GM23248 (cell line): ENCODE results near the gene FA2H. TPM values are rescaled to one million over a fixed set of nuclear protein-coding genes. Genes with fewer than 3 reads are reported as not detected.
A peak's percentile ranks its signal among the peaks of the same experiment; 100 is the strongest.

Experiments
- DNase-seq: peaks from one replicate; pipeline ENCODE4 v3.0.0-alpha.2; 2015
- H2AFZ ChIP-seq: fragments of 200-600 bp; sonication (generic); 2 replicates; pipeline ENCODE4 v1.6.1; 2016; ENCODE audit warnings: antibody characterized with exemption
- H3F3A ChIP-seq: fragments of 200-600 bp; sonication (generic); 2 replicates; pipeline ENCODE4 v1.6.1; 2016; ENCODE audit warnings: mild to moderate bottlenecking, antibody characterized with exemption, mixed run types; ENCODE audit not compliant: insufficient read depth
- H3K27ac ChIP-seq: fragments of 200-600 bp; sonication (generic); 2 replicates; pipeline ENCODE4 v1.5.1; 2016; ENCODE audit warnings: mild to moderate bottlenecking
- H3K27me3 ChIP-seq: fragments of 200-600 bp; sonication (generic); replicated peaks from 2 replicates; pipeline ENCODE4 v1.6.1; 2016; ENCODE audit warnings: mild to moderate bottlenecking; ENCODE audit not compliant: insufficient read depth
- H3K36me3 ChIP-seq: fragments of 200-600 bp; sonication (generic); 2 replicates; pipeline ENCODE4 v1.6.1; 2016; ENCODE audit warnings: low read depth, mild to moderate bottlenecking
- H3K4me1 ChIP-seq: fragments of 200-600 bp; sonication (generic); 2 replicates; pipeline ENCODE4 v1.6.1; 2016; ENCODE audit warnings: mild to moderate bottlenecking; ENCODE audit not compliant: insufficient read depth
- H3K4me2 ChIP-seq: fragments of 200-600 bp; sonication (generic); one replicate; pipeline ENCODE4 v1.6.1; 2016; ENCODE audit warnings: mild to moderate bottlenecking; ENCODE audit not compliant: unreplicated experiment
- H3K4me3 ChIP-seq: fragments of 200-600 bp; sonication (generic); 2 replicates; pipeline ENCODE4 v1.5.1; 2016; ENCODE audit warnings: mild to moderate bottlenecking
- H3K79me2 ChIP-seq: fragments of 200-600 bp; sonication (generic); 2 replicates; pipeline ENCODE4 v1.6.1; 2016; ENCODE audit warnings: mild to moderate bottlenecking; ENCODE audit not compliant: insufficient read depth
- H3K9ac ChIP-seq: fragments of 200-600 bp; sonication (generic); 2 replicates; pipeline ENCODE4 v1.6.1; 2016; ENCODE audit warnings: mild to moderate bottlenecking
- H3K9me2 ChIP-seq: fragments of 200-600 bp; sonication (generic); 2 replicates; pipeline ENCODE4 v1.6.1; 2016; ENCODE audit warnings: mixed run types, mild to moderate bottlenecking, moderate library complexity; ENCODE audit not compliant: insufficient read depth
- H3K9me3 ChIP-seq: fragments of 200-600 bp; sonication (generic); one replicate; pipeline ENCODE4 v1.6.1; 2017; ENCODE audit warnings: low read depth
- H4K20me1 ChIP-seq: fragments of 200-600 bp; sonication (generic); 2 replicates; pipeline ENCODE4 v1.6.0; 2016; ENCODE audit not compliant: insufficient read depth
- EZH2 ChIP-seq: fragments of 200-600 bp; sonication (generic); IDR thresholded peaks from 2 replicates; pipeline ENCODE4 v1.6.1; 2018; ENCODE audit warnings: antibody characterized with exemption, mild to moderate bottlenecking; ENCODE audit not compliant: insufficient read depth, poor library complexity, severe bottlenecking
- EZH2phosphoT487 ChIP-seq: fragments of 200-600 bp; sonication (generic); IDR thresholded peaks from 2 replicates; pipeline ENCODE4 v1.6.1; 2018; ENCODE audit warnings: antibody characterized with exemption, moderate library complexity, mild to moderate bottlenecking, low read depth; ENCODE audit not compliant: insufficient read depth
- WGBS, 2 experiments: methylation state at CpG; one replicate each; pipeline ENCODE4 v1.1.6; 2015 to 2017; ENCODE audit warnings: low lambda C conversion rate in 2 of 2, low coverage in 1 of 2; ENCODE audit errors: missing lambda C conversion rate in 2 of 2; 5-methylcytosine and 5-hydroxymethylcytosine counted together
- in situ Hi-C: fragments of 300-500 bp; cut with MboI; formaldehyde crosslinking; loops from 2 replicates; pipeline ENCODE4 v1.15.0; 2020
- polyA plus RNA-seq: library from polyadenylated mRNA; unstranded; fragments of >200 nt; fragmentation: Nextera tagmentation; extraction: Ambion mirVana; gene quantifications from 2 replicates; pipeline ENCODE4 v1.2.1, GENCODE V29; 2016
- total RNA-seq: library from RNA; depleted of rRNA; stranded (reverse); fragments of >200 nt; shearing (Covaris generic); gene quantifications from 2 replicates; pipeline ENCODE4 v1.2.3, GENCODE V29; 2014

FA2H gene
- total and polyA plus RNA-seq, 2 experiments from 2014 or later: not detected

- Histone ChIP-seq H3K9me2 (no peaks in the 10 kb centered on the region), H3K4me1 (no peaks in the 10 kb centered on the region), H3K4me3 (no peak overlapping the region), H3K27ac (no peak overlapping the region), H3K27me3 (peaks cover 23% of the 10 kb centered on the region; the same call in 1 of the 2 replicates), H4K20me1 (no peaks in the 10 kb centered on the region), H3K79me2 (no peaks in the 10 kb centered on the region), H3K36me3 (no peaks in the 10 kb centered on the region), H3K4me2 (no peak overlapping the region), H3K9me3 (no peaks in the 10 kb centered on the region), H3K9ac (no peak overlapping the region), H3F3A (no peaks in the 10 kb centered on the region), H2AFZ (no peak overlapping the region)
- no peak for DNase-seq
- in situ Hi-C loops: no loop called here
- WGBS, 2 experiments: 58 to 67% methylated on average over 8 of the region's 8 CpGs
- TF ChIP-seq EZH2 (no peak), EZH2phosphoT487 (no peak)
These were observed 4.0 kb upstream of the FA2H start for GRCh38 chr16:74778646-74779045.

GRCh38 chr16:74776926-74777325 lies 2.3 kb upstream of the FA2H start:
- Histone ChIP-seq H3K4me3 (no peak overlapping the region), H3F3A (no peaks in the 10 kb centered on the region), H3K27me3 (peaks cover 40% of the 10 kb centered on the region), H2AFZ (no peak overlapping the region), H3K79me2 (no peaks in the 10 kb centered on the region), H3K4me2 (no peak overlapping the region), H3K27ac (no peak overlapping the region), H3K9me2 (no peaks in the 10 kb centered on the region), H3K36me3 (no peaks in the 10 kb centered on the region), H3K4me1 (no peaks in the 10 kb centered on the region), H4K20me1 (no peaks in the 10 kb centered on the region), H3K9ac (no peak overlapping the region), H3K9me3 (no peaks in the 10 kb centered on the region)
- in situ Hi-C loops: no loop called here
- 50 to 53% methylated on average over 2 of the region's 2 CpGs for WGBS, 2 experiments
- TF ChIP-seq EZH2 (no peak), EZH2phosphoT487 (no peak)
- DNase-seq: no peak

GRCh38 chr16:74775255-74775654 lies 635 bp upstream of the FA2H start:
- peaks cover 45% of the 10 kb centered on the region for H3K27me3 ChIP-seq
- no peaks in the 10 kb centered on the region for H3F3A ChIP-seq
- TF ChIP-seq EZH2 (peak; percentile 60), EZH2phosphoT487 (0 out of 2 replicates have a peak, but pooled peaks have one; percentile 11)
- H3K79me2 ChIP-seq: no peaks in the 10 kb centered on the region
- no peaks in the 10 kb centered on the region for H3K4me1 ChIP-seq
- no peak overlapping the region for H3K4me3 ChIP-seq
- no peaks in the 10 kb centered on the region for H4K20me1 ChIP-seq
- DNase-seq: no peak
- H3K9ac ChIP-seq: no peak overlapping the region
- H3K9me2 ChIP-seq: no peaks in the 10 kb centered on the region
- no peak overlapping the region for H3K27ac ChIP-seq
- 51% methylated on average over 5 of the region's 5 CpGs for WGBS, 2 experiments
- no peaks in the 10 kb centered on the region for H3K36me3 ChIP-seq
- H3K9me3 ChIP-seq: no peaks in the 10 kb centered on the region
- in situ Hi-C loops: no loop called here
- H3K4me2 ChIP-seq: no peak overlapping the region
- no peak overlapping the region for H2AFZ ChIP-seq

GRCh38 chr16:74773446-74774222 lies 986 bp downstream of the FA2H start:
- Histone ChIP-seq H3K4me3 (no peak overlapping the region), H2AFZ (no peak overlapping the region)
- TF ChIP-seq EZH2: no peak
- TF ChIP-seq EZH2phosphoT487: no peak

More at GRCh38 chr16:74773446-74774222, 986 bp downstream of the FA2H start:
- DNase-seq: no peak
- no peaks in the 10 kb centered on the region for H3K9me3 ChIP-seq
- H3K9ac ChIP-seq: no peak overlapping the region
- H3K27ac ChIP-seq: no peak overlapping the region
- H3K4me2 ChIP-seq: no peak overlapping the region
- in situ Hi-C loops: no loop called here
- H3K79me2 ChIP-seq: no peaks in the 10 kb centered on the region
- no peaks in the 10 kb centered on the region for H4K20me1 ChIP-seq
- no peaks in the 10 kb centered on the region for H3F3A ChIP-seq
- WGBS, 2 experiments: 36 to 41% methylated on average over 14 of the region's 14 CpGs
- H3K27me3 ChIP-seq: peaks cover 58% of the 10 kb centered on the region
- H3K4me1 ChIP-seq: no peaks in the 10 kb centered on the region
- no peaks in the 10 kb centered on the region for H3K9me2 ChIP-seq
- no peaks in the 10 kb centered on the region for H3K36me3 ChIP-seq
